WERI-Rb-1 (cell line): ENCODE results near the gene XAF1.

Experiments
- DNase-seq: peaks from one replicate; pipeline ENCODE4 v3.0.0-alpha.2; 2020
- H3K27ac ChIP-seq: fragments of 250-450 bp; sonication (Bioruptor Pico); 2 replicates; pipeline ENCODE4 v1.5.1; 2020; ENCODE audit warnings: mild to moderate bottlenecking, moderate library complexity
- H3K27me3 ChIP-seq: fragments of 250-450 bp; sonication (Bioruptor Pico); 2 replicates; pipeline ENCODE4 v1.5.1; 2021; ENCODE audit warnings: mild to moderate bottlenecking, low read depth, moderate library complexity; ENCODE audit not compliant: insufficient read depth, severe bottlenecking
- H3K36me3 ChIP-seq: fragments of 250-450 bp; sonication (Bioruptor Pico); 2 replicates; pipeline ENCODE4 v1.5.1; 2020; ENCODE audit warnings: mild to moderate bottlenecking, moderate library complexity
- H3K4me3 ChIP-seq: 2 replicates; pipeline ENCODE4 v1.5.1; 2011; ENCODE audit warnings: low read depth, mild to moderate bottlenecking, control low read depth, low read length
- H3K9me3 ChIP-seq: fragments of 250-450 bp; sonication (Bioruptor Pico); 2 replicates; pipeline ENCODE4 v1.5.1; 2021; ENCODE audit warnings: mild to moderate bottlenecking, moderate library complexity; ENCODE audit not compliant: severe bottlenecking
- TF ChIP-seq, protein P1 (sequence below): IDR thresholded peaks from 2 replicates; pipeline ENCODE4 v1.5.1; 2011; ENCODE audit warnings: low read depth, mild to moderate bottlenecking, control low read depth, inconsistent platforms, low read length

XAF1 gene, protein sequence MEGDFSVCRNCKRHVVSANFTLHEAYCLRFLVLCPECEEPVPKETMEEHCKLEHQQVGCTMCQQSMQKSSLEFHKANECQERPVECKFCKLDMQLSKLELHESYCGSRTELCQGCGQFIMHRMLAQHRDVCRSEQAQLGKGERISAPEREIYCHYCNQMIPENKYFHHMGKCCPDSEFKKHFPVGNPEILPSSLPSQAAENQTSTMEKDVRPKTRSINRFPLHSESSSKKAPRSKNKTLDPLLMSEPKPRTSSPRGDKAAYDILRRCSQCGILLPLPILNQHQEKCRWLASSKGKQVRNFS

DNA sequence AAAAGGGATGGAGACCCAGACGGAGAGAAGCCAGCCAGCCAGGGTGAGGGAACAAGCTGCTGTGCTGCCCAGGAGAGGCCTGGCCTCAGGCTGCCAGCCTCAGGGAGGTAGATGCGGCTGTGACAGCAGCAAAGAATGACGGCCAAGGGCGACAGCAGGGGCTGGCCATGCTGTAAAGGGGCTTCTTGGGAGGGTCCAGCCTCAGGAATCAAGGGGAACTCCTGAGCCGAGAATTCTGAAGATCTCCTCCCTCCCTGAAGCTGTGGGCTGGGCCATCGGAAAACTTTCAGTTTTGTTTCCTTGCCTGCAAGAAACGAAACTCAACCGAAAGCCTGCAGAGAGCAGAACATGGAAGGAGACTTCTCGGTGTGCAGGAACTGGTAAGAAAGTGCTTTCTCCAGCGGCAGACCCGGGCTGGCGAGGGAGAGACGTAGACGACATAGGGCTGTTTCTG is at the start of gene XAF1:
Gene XAF1 (plus strand): TSS at position 316 of the 454 bp plus-strand sequence. CDS start 33 bp downstream, at position 349.
- Histone ChIP-seq H3K27me3 (peaks cover 79% of the 10 kb centered on the region), H3K27ac (no peak within 1 kb of the TSS), H3K4me3 (no peak within 1 kb of the TSS), H3K36me3 (no peaks in the 10 kb centered on the region), H3K9me3 (peaks cover 5% of the 10 kb centered on the region)
- TF ChIP-seq, protein P1, sequence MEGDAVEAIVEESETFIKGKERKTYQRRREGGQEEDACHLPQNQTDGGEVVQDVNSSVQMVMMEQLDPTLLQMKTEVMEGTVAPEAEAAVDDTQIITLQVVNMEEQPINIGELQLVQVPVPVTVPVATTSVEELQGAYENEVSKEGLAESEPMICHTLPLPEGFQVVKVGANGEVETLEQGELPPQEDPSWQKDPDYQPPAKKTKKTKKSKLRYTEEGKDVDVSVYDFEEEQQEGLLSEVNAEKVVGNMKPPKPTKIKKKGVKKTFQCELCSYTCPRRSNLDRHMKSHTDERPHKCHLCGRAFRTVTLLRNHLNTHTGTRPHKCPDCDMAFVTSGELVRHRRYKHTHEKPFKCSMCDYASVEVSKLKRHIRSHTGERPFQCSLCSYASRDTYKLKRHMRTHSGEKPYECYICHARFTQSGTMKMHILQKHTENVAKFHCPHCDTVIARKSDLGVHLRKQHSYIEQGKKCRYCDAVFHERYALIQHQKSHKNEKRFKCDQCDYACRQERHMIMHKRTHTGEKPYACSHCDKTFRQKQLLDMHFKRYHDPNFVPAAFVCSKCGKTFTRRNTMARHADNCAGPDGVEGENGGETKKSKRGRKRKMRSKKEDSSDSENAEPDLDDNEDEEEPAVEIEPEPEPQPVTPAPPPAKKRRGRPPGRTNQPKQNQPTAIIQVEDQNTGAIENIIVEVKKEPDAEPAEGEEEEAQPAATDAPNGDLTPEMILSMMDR, result no peak
- DNase-seq, result no peak

DNA sequence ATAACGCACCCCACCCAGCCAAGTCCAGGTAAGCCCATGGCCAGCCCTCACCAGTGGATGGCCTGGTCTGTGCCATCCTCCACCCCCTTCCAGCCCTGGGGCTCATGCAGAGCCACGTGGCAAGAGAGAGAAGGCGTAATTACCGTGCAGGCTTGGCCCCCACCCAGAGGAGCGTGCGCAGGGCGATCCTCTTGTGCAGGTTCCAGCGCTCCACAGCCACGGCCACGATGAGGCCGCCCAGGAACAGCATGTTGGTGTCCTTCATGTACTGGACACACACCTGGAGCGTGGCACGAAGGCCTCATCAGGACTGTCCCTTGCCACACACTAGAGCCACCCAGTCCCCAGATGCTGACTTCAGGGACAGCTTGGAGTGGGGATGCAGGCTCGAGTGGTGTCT is 49.3 kb upstream of the XAF1 start:
- Histone ChIP-seq H3K9me3 (no peaks in the 10 kb centered on the region), H3K27me3 (peaks cover 27% of the 10 kb centered on the region), H3K27ac (no peak overlapping the region), H3K4me3 (no peak overlapping the region), H3K36me3 (no peaks in the 10 kb centered on the region)
- DNase-seq, result no peak
- TF ChIP-seq, protein P1, result no peak

DNA sequence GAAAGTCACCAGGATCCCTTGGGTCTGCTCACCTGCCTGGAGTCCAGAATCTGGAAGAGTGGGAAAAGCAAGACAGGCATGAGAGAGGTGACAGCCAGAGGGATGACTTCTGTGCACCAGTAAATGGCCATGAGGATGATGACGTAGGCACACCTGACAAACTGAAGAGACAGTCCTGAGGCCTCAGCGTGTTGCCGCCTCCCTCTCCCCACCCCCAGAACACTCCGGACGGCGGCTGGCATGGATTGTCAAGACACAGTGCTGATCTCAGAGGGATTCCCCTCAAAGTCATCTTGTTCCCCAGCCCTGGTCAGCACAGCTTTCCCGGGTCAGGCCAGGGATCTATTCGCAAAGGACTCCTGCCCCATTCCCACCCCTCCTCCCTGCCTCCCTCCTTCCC is 48.9 kb upstream of the XAF1 start:
- peaks cover 25% of the 10 kb centered on the region for H3K27me3 ChIP-seq
- H3K36me3 ChIP-seq, result no peaks in the 10 kb centered on the region
- H3K4me3 ChIP-seq, result no peak overlapping the region
- no peak overlapping the region for H3K27ac ChIP-seq
- H3K9me3 ChIP-seq, result no peaks in the 10 kb centered on the region
- TF ChIP-seq, protein P1, result no peak
- DNase-seq, result no peak

DNA sequence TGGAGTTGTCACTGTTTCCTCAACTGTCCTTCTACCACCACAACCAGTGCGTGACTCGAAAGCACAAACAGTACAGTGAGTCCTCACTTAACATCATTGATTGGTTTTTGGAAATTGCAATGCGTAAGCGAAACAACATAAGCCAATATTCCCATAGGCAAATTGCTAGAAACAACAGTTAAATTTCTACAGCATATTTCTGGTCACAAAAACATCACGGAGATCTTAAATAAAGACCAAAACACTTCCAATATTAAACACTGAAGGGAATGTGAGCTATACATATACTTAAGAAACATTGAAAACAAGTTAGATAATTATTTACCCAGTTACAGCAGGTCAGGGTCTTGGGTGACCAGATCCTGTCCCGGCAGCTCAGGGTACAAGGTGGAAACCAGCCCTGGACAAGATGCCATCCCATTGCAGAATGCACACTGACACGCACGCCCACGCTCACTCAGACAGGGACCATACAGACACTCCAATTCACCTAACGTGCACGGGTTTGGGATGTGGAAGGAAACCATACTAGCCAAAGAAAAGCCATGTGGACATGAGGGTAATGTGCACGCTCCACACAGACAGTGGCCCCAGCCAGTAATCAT is 47.4 kb upstream of the XAF1 start:
- Histone ChIP-seq H3K36me3 (no peaks in the 10 kb centered on the region), H3K9me3 (no peaks in the 10 kb centered on the region), H3K27me3 (peaks cover 26% of the 10 kb centered on the region), H3K27ac (no peak overlapping the region), H3K4me3 (no peak overlapping the region)
- no peak for DNase-seq
- TF ChIP-seq, protein P1, result no peak

DNA sequence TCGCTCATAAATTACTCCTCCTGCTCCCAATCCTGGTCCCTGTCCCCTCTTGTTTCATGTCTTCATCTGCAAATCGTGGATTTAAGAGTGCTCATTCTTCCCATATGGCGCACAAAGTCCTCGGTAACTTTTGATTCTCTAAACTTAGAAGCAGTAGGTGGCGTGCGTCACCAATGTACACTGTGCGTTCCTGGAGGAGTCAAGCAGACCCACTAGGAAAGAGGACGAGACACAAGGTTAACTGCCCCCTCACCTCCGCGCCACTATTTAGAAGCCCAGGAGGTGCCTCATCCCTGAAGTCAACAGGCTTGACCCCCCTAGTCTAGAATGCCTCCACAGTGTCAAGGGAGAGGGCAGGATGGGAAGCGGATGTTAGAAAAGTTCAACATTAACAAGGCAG is 45.5 kb upstream of the XAF1 start:
- TF ChIP-seq, protein P1, result no peak
- H3K27me3 ChIP-seq, result peaks cover 31% of the 10 kb centered on the region
- no peak for DNase-seq
- H3K4me3 ChIP-seq, result no peak overlapping the region
- H3K9me3 ChIP-seq, result no peaks in the 10 kb centered on the region
- no peaks in the 10 kb centered on the region for H3K36me3 ChIP-seq
- no peak overlapping the region for H3K27ac ChIP-seq
